Astrocyte (in vitro differentiated cells and primary cell): ENCODE measurements around the gene PLB1. TPM values are rescaled to one million over a fixed set of nuclear protein-coding genes. Genes with fewer than 3 reads are reported as not detected.

Source experiments
- DNase-seq: peaks from one replicate; pipeline ENCODE4 v3.0.0-alpha.2; 2010; ENCODE audit warnings: low read depth
- FAIRE-seq: peaks from 2 replicates; lab custom pipeline; 2011; peaks lifted over from hg19 to GRCh38; lab: Jason Lieb, UNC
- H2AFZ ChIP-seq: 2 replicates; pipeline ENCODE4 v1.6.0; 2012; ENCODE audit warnings: low read depth, low read length, inconsistent platforms
- H3K27ac ChIP-seq: 2 replicates; pipeline ENCODE4 v1.5.1; 2011; ENCODE audit warnings: low read depth, low read length, inconsistent platforms
- H3K27me3 ChIP-seq: 2 replicates; pipeline ENCODE4 v1.6.0; 2011; ENCODE audit warnings: low read length, inconsistent platforms; ENCODE audit not compliant: insufficient read depth
- H3K36me3 ChIP-seq: 2 replicates; pipeline ENCODE4 v1.5.1; 2011; ENCODE audit warnings: low read length, inconsistent platforms; ENCODE audit not compliant: insufficient read depth
- H3K4me1 ChIP-seq: 2 replicates; pipeline ENCODE4 v1.5.1; 2011; ENCODE audit warnings: low read length, inconsistent platforms; ENCODE audit not compliant: insufficient read depth
- H3K4me2 ChIP-seq: 2 replicates; pipeline ENCODE4 v1.6.0; 2012; ENCODE audit warnings: low read length, inconsistent platforms
- H3K4me3 ChIP-seq: 2 replicates; pipeline ENCODE4 v1.5.1; 2011; ENCODE audit warnings: low read depth, mild to moderate bottlenecking, low read length, inconsistent platforms; ENCODE audit not compliant: insufficient read depth
- H3K79me2 ChIP-seq: 2 replicates; pipeline ENCODE4 v1.6.0; 2012; ENCODE audit warnings: mild to moderate bottlenecking, low read length, inconsistent platforms; ENCODE audit not compliant: insufficient read depth
- H3K9ac ChIP-seq: 2 replicates; pipeline ENCODE4 v1.6.0; 2012; ENCODE audit warnings: mild to moderate bottlenecking, low read length, inconsistent platforms
- H3K9me3 ChIP-seq: 2 replicates; pipeline ENCODE4 v1.5.1; 2012; ENCODE audit warnings: low read depth, mild to moderate bottlenecking, low read length, inconsistent platforms; ENCODE audit not compliant: insufficient read depth
- H4K20me1 ChIP-seq: 2 replicates; pipeline ENCODE4 v1.6.0; 2012; ENCODE audit warnings: low read length, inconsistent platforms; ENCODE audit not compliant: insufficient read depth
- H3K27ac Mint-ChIP-seq: one replicate; pipeline ENCODE4 v1.8.0; 2021; ENCODE audit warnings: mild to moderate bottlenecking, mixed read lengths; ENCODE audit not compliant: unreplicated experiment
- H3K27me3 Mint-ChIP-seq: one replicate; pipeline ENCODE4 v1.8.0; 2021; ENCODE audit warnings: low read depth, mixed read lengths; ENCODE audit not compliant: unreplicated experiment
- H3K36me3 Mint-ChIP-seq: one replicate; pipeline ENCODE4 v1.8.0; 2021; ENCODE audit warnings: low read depth, mixed read lengths; ENCODE audit not compliant: unreplicated experiment
- H3K4me1 Mint-ChIP-seq: one replicate; pipeline ENCODE4 v1.8.0; 2021; ENCODE audit warnings: low read depth, mixed read lengths; ENCODE audit not compliant: unreplicated experiment
- H3K4me3 Mint-ChIP-seq: one replicate; pipeline ENCODE4 v1.8.0; 2021; ENCODE audit warnings: mild to moderate bottlenecking, moderate library complexity, mixed read lengths; ENCODE audit not compliant: unreplicated experiment
- H3K9me3 Mint-ChIP-seq: one replicate; pipeline ENCODE4 v1.8.0; 2021; ENCODE audit warnings: mild to moderate bottlenecking, mixed read lengths; ENCODE audit not compliant: unreplicated experiment
- EZH2 ChIP-seq: IDR thresholded peaks from 2 replicates; pipeline ENCODE4 v1.6.1; 2012; ENCODE audit warnings: mild to moderate bottlenecking, low read length, inconsistent platforms; ENCODE audit not compliant: insufficient read depth
- total RNA-seq: library from RNA; stranded (reverse); gene quantifications from 2 replicates; pipeline ENCODE4 v1.2.1, GENCODE V29; 2021
- TF ChIP-seq, protein P1 (sequence below): IDR thresholded peaks from 2 replicates; pipeline ENCODE4 v1.5.1; 2011; ENCODE audit warnings: low read depth, mild to moderate bottlenecking, inconsistent platforms, low read length, moderate library complexity; ENCODE audit not compliant: insufficient read depth

PLB1 gene
- total RNA-seq, 1 donor from 2014 or later = 0.98 TPM

DNA sequence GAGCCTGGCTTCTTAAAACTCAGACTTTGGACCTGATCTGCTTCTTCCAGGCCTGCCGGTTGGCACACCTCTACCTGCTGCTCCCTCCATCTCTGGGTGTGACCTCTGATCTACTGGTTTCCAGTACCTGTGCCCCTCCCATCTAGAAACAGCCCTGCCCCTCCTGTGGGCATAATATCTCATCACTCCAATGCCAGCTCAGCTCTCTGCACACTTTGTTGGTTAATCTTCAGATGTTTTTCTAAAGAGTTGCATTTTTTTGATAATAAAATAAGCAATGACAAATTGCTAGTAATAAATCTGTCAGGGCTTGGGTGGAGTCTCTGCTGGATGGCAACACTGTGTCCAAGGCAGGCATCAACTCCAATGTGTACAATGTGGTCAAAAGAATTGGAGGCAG, 166.2 kb downstream of the PLB1 start:
- no peak overlapping the region for H2AFZ ChIP-seq
- Mint-ChIP-seq H3K9me3 (peaks cover 2% of the 10 kb centered on the region), H3K4me1 (peaks cover 47% of the 10 kb centered on the region), H3K36me3 (peaks cover 4% of the 10 kb centered on the region), H3K4me3 (peak overlapping the region; percentile 59), H3K27ac (peak overlapping the region; percentile 71), H3K27me3 (peaks cover 2% of the 10 kb centered on the region)
- H3K27me3 ChIP-seq = no peaks in the 10 kb centered on the region
- H3K36me3 ChIP-seq = no peaks in the 10 kb centered on the region
- no peaks in the 10 kb centered on the region for H4K20me1 ChIP-seq
- DNase-seq = no peak
- H3K4me3 ChIP-seq = no peak overlapping the region
- H3K27ac ChIP-seq = peak overlapping the region; percentile 39
- H3K9me3 ChIP-seq = no peaks in the 10 kb centered on the region
- H3K9ac ChIP-seq = no peak overlapping the region
- no peak for FAIRE-seq
- H3K79me2 ChIP-seq = no peaks in the 10 kb centered on the region
- peaks cover 49% of the 10 kb centered on the region for H3K4me1 ChIP-seq
- no peak for TF ChIP-seq EZH2
- TF ChIP-seq, protein P1, sequence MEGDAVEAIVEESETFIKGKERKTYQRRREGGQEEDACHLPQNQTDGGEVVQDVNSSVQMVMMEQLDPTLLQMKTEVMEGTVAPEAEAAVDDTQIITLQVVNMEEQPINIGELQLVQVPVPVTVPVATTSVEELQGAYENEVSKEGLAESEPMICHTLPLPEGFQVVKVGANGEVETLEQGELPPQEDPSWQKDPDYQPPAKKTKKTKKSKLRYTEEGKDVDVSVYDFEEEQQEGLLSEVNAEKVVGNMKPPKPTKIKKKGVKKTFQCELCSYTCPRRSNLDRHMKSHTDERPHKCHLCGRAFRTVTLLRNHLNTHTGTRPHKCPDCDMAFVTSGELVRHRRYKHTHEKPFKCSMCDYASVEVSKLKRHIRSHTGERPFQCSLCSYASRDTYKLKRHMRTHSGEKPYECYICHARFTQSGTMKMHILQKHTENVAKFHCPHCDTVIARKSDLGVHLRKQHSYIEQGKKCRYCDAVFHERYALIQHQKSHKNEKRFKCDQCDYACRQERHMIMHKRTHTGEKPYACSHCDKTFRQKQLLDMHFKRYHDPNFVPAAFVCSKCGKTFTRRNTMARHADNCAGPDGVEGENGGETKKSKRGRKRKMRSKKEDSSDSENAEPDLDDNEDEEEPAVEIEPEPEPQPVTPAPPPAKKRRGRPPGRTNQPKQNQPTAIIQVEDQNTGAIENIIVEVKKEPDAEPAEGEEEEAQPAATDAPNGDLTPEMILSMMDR = no peak
- peak overlapping the region; percentile 38 for H3K4me2 ChIP-seq

DNA sequence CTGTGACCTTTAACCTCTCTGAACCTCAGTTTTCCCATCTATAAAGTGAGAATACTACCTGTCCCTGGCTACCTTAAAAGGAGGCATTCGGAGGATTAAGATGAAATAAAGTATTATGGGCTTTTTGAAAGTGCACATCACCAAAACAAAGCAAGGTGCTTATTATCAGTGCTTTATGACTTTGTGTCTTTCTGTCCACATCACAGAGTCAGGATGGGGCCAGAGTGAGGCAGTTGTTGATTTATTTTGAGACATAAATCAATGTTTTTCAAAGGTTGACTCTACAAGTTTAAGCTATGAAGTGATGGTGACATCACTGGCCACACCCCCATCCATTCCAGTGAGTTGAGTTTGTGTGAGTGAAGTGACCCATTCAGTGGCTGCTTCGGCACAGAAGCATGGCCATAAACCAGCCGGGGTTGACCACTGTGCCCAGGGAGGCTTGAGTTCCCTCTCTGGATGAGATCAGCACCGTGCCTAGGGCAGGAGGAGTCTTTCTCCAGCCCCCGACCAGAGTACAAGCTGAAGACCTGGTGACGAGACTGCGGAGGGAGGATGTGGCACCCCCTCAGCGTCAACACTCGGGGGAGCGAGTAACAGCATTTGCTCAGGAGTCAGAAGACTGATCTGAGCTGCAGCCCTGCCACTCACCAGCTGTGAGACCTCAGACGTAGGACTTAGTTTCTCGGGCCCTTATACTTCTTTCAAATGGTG, 166.8 kb downstream of the PLB1 start:
- DNase-seq (peak; percentile 62), FAIRE-seq (no peak)
- Histone ChIP-seq H3K9me3 (no peaks in the 10 kb centered on the region), H3K27ac (peak overlapping the region; percentile 39), H3K9ac (peak overlapping the region; percentile 9), H3K36me3 (no peaks in the 10 kb centered on the region), H4K20me1 (no peaks in the 10 kb centered on the region), H3K4me2 (peak overlapping the region; percentile 38), H3K4me1 (peaks cover 49% of the 10 kb centered on the region), H3K4me3 (no peak overlapping the region), H2AFZ (peak overlapping the region; percentile 44), H3K27me3 (no peaks in the 10 kb centered on the region), H3K79me2 (no peaks in the 10 kb centered on the region)
- Mint-ChIP-seq H3K36me3 (peaks cover 4% of the 10 kb centered on the region), H3K9me3 (peaks cover 4% of the 10 kb centered on the region), H3K4me3 (no peak overlapping the region), H3K27ac (peak overlapping the region; percentile 29), H3K4me1 (peaks cover 45% of the 10 kb centered on the region), H3K27me3 (peaks cover 2% of the 10 kb centered on the region)
- TF ChIP-seq, protein P1 = no peak
- TF ChIP-seq EZH2 = no peak

DNA sequence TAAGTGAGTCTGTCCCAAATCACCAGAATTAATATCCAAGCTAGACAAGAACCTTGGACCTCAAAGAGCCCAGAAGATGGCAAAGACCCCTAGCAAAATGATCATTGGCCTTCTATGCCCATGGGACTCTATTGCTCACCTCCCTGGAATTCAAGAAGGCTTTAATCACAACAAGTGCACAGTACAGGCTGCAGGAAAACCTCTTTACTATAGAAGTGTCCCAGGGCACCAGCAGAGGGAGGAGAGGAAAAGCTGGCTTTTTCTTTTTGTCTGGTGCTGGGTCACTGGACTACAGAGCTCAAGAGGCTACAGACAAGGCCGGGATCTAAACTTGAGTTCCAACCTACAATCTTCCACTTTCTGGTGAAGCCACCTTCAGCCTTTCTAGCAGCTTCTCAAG, 167.5 kb downstream of the PLB1 start:
- peaks cover 46% of the 10 kb centered on the region for H3K4me1 ChIP-seq
- FAIRE-seq (no peak), DNase-seq (no peak)
- no peaks in the 10 kb centered on the region for H3K36me3 ChIP-seq
- H3K4me1 Mint-ChIP-seq = peaks cover 43% of the 10 kb centered on the region
- H3K36me3 Mint-ChIP-seq = peaks cover 1% of the 10 kb centered on the region
- peaks cover 4% of the 10 kb centered on the region for H3K9me3 Mint-ChIP-seq
- H3K27ac Mint-ChIP-seq = no peak overlapping the region
- H3K4me3 Mint-ChIP-seq = no peak overlapping the region
- H2AFZ ChIP-seq = no peak overlapping the region
- no peak overlapping the region for H3K4me3 ChIP-seq
- peaks cover 2% of the 10 kb centered on the region for H3K27me3 Mint-ChIP-seq
- no peaks in the 10 kb centered on the region for H3K79me2 ChIP-seq
- no peaks in the 10 kb centered on the region for H4K20me1 ChIP-seq
- no peak for TF ChIP-seq EZH2
- TF ChIP-seq, protein P1 = peak; percentile 43
- no peaks in the 10 kb centered on the region for H3K9me3 ChIP-seq
- H3K9ac ChIP-seq = peak overlapping the region; percentile 9
- H3K27ac ChIP-seq = peak overlapping the region; percentile 39
- no peaks in the 10 kb centered on the region for H3K27me3 ChIP-seq
- H3K4me2 ChIP-seq = peak overlapping the region; percentile 38
